Neural progenitor cell (in vitro differentiated cells): ENCODE data around the gene SLC39A3.

ENCODE experiments used
- EZH2 ChIP-seq: fragments of 200-600 bp; sonication (generic); IDR thresholded peaks from 2 replicates; pipeline ENCODE4 v1.6.1; 2017; ENCODE audit warnings: antibody characterized with exemption, mild to moderate bottlenecking, moderate library complexity
- TF ChIP-seq, protein P1 (sequence below): fragments of 200-600 bp; sonication (generic); IDR thresholded peaks from 2 replicates; pipeline ENCODE4 v1.5.1; 2017; ENCODE audit warnings: antibody characterized with exemption, mild to moderate bottlenecking

- TF ChIP-seq, protein P1, sequence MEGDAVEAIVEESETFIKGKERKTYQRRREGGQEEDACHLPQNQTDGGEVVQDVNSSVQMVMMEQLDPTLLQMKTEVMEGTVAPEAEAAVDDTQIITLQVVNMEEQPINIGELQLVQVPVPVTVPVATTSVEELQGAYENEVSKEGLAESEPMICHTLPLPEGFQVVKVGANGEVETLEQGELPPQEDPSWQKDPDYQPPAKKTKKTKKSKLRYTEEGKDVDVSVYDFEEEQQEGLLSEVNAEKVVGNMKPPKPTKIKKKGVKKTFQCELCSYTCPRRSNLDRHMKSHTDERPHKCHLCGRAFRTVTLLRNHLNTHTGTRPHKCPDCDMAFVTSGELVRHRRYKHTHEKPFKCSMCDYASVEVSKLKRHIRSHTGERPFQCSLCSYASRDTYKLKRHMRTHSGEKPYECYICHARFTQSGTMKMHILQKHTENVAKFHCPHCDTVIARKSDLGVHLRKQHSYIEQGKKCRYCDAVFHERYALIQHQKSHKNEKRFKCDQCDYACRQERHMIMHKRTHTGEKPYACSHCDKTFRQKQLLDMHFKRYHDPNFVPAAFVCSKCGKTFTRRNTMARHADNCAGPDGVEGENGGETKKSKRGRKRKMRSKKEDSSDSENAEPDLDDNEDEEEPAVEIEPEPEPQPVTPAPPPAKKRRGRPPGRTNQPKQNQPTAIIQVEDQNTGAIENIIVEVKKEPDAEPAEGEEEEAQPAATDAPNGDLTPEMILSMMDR = no peak
- TF ChIP-seq EZH2 = no peak
Observed at GRCh38 chr19:2722541-2723344, 17.1 kb downstream of the SLC39A3 start.
